ENCODE data around the gene SPOCK1.
"Not testable (repeated sequence)": the region's sequence is repeated elsewhere in the genome, so short reads cannot be mapped to it uniquely, and the experiment has no call there.

The SPOCK1 gene

GRCh38 chr5:137254119-137255090 is 244.7 kb downstream of the SPOCK1 start:
- DNase-seq, result no peak

- no peak for DNase-seq
Measured at GRCh38 chr5:137252512-137252911, 246.6 kb downstream of the SPOCK1 start.

- no peak for DNase-seq
Measured at GRCh38 chr5:137250421-137250820, 248.7 kb downstream of the SPOCK1 start.

GRCh38 chr5:137248527-137248926 is 250.6 kb downstream of the SPOCK1 start:
- no peak for DNase-seq

GRCh38 chr5:137245438-137245837 is 253.7 kb downstream of the SPOCK1 start:
- DNase-seq, result no peak

GRCh38 chr5:137240285-137240684 is 258.8 kb downstream of the SPOCK1 start:
- DNase-seq, result no peak

- no peak for DNase-seq
Measured at GRCh38 chr5:137236849-137237507, 262.1 kb downstream of the SPOCK1 start.

- no peak for DNase-seq
Measured at GRCh38 chr5:137236252-137236651, 262.9 kb downstream of the SPOCK1 start.

GRCh38 chr5:137234973-137235943 is 263.9 kb downstream of the SPOCK1 start:
- no peak for DNase-seq

- no peak for DNase-seq
Measured at GRCh38 chr5:137233726-137234125, 265.4 kb downstream of the SPOCK1 start.

- DNase-seq, result not testable (repeated sequence)
Measured at GRCh38 chr5:137233304-137233703, 265.8 kb downstream of the SPOCK1 start.

GRCh38 chr5:137231540-137231939 is 267.6 kb downstream of the SPOCK1 start:
- no peak for DNase-seq

GRCh38 chr5:137228816-137229215 is 270.3 kb downstream of the SPOCK1 start:
- DNase-seq, result no peak

- DNase-seq, result no peak
Measured at GRCh38 chr5:137226081-137226480, 273.0 kb downstream of the SPOCK1 start.

- no peak for DNase-seq
Measured at GRCh38 chr5:137223324-137224295, 275.5 kb downstream of the SPOCK1 start.

GRCh38 chr5:137221943-137222342 is 277.2 kb downstream of the SPOCK1 start:
- DNase-seq, result no peak

- no peak for DNase-seq
Measured at GRCh38 chr5:137220523-137220927, 278.6 kb downstream of the SPOCK1 start.

- DNase-seq, result no peak
Measured at GRCh38 chr5:137218896-137219295, 280.2 kb downstream of the SPOCK1 start.

GRCh38 chr5:137218471-137218870 is 280.7 kb downstream of the SPOCK1 start:
- no peak for DNase-seq

- no peak for DNase-seq
Measured at GRCh38 chr5:137217599-137218200, 281.4 kb downstream of the SPOCK1 start.

- no peak for DNase-seq
Measured at GRCh38 chr5:137216976-137217598, 282.0 kb downstream of the SPOCK1 start.
